ENCODE measurements around the gene CAP2.

Gene CAP2

GRCh38 chr6:17392978-17393891, at the start of gene CAP2:
TSS of gene CAP2 (plus strand) at chr6:17393595. CDS start at chr6:17421556, 27,961 bp downstream.
- TF ChIP-seq ZNF70 (CRISPR knock-in tag; IDR thresholded peaks at IDR 0.05) = peak; percentile 31; the same call in 1 of the 2 replicates
- no peak for TF ChIP-seq ISL1 (CRISPR knock-in tag; IDR thresholded peaks at IDR 0.05)
- ATAC-seq = peak; percentile 91

- no peak for TF ChIP-seq TOX (CRISPR knock-in tag; IDR thresholded peaks at IDR 0.05; ENCODE audit: borderline replicate concordance)
- no peak for TF ChIP-seq POU6F1 (CRISPR knock-in tag; IDR thresholded peaks at IDR 0.05; ENCODE audit: borderline replicate concordance, low read depth)
- no peak for TF ChIP-seq GLIS3 (CRISPR knock-in tag; IDR thresholded peaks at IDR 0.05)
- TF ChIP-seq OSR1 (CRISPR knock-in tag; IDR thresholded peaks at IDR 0.05) = no peak
- TF ChIP-seq PATZ1 (CRISPR knock-in tag; IDR thresholded peaks at IDR 0.05; ENCODE audit: borderline replicate concordance) = no peak
- TF ChIP-seq ZNF8 (CRISPR knock-in tag; IDR thresholded peaks at IDR 0.05) = no peak
- TF ChIP-seq ZFP3 (CRISPR knock-in tag; IDR thresholded peaks at IDR 0.05) = no peak
- no peak for TF ChIP-seq CSDC2 (CRISPR knock-in tag; IDR thresholded peaks at IDR 0.05)
- no peak for TF ChIP-seq ZNF565 (CRISPR knock-in tag; conservative IDR thresholded peaks at IDR 0.05; ENCODE audit: low read depth)
- TF ChIP-seq TSHZ2 (CRISPR knock-in tag; IDR thresholded peaks at IDR 0.05) = no peak
- no peak for TF ChIP-seq ISL1 (CRISPR knock-in tag; IDR thresholded peaks at IDR 0.05)
- TF ChIP-seq ARNTL (CRISPR knock-in tag; IDR thresholded peaks at IDR 0.05; ENCODE audit: borderline replicate concordance, low read depth) = no peak
- no peak for TF ChIP-seq BACH2 (CRISPR knock-in tag; IDR thresholded peaks at IDR 0.05; ENCODE audit: borderline replicate concordance)
- no peak for TF ChIP-seq TCF4 (CRISPR knock-in tag; IDR thresholded peaks at IDR 0.05; ENCODE audit: borderline replicate concordance)
- TF ChIP-seq ESRRG (CRISPR knock-in tag; IDR thresholded peaks at IDR 0.05) = no peak
- no peak for TF ChIP-seq PPARA (CRISPR knock-in tag; IDR thresholded peaks at IDR 0.05; ENCODE audit: borderline replicate concordance)
- no peak for ATAC-seq
These were observed 46.4 kb upstream of the CAP2 start for GRCh38 chr6:17347012-17347411.

- no peak for TF ChIP-seq PATZ1 (CRISPR knock-in tag; IDR thresholded peaks at IDR 0.05; ENCODE audit: borderline replicate concordance)
- no peak for TF ChIP-seq OSR1 (CRISPR knock-in tag; IDR thresholded peaks at IDR 0.05)
- TF ChIP-seq TCF4 (CRISPR knock-in tag; IDR thresholded peaks at IDR 0.05; ENCODE audit: borderline replicate concordance) = no peak
- no peak for TF ChIP-seq ZNF70 (CRISPR knock-in tag; IDR thresholded peaks at IDR 0.05)
- no peak for TF ChIP-seq GLIS3 (CRISPR knock-in tag; IDR thresholded peaks at IDR 0.05)
- no peak for TF ChIP-seq TSHZ2 (CRISPR knock-in tag; IDR thresholded peaks at IDR 0.05)
- TF ChIP-seq CREB5 (CRISPR knock-in tag; IDR thresholded peaks at IDR 0.05; ENCODE audit: low read depth) = no peak
- no peak for ATAC-seq
These were observed 44.0 kb upstream of the CAP2 start for GRCh38 chr6:17349427-17349826.
